ENCODE results near the gene ZNF407.

Gene ZNF407

GRCh38 chr18:75016025-75016717 is 418.5 kb downstream of the ZNF407 start:
- POLR2A ChIA-PET, result no interaction called here
- CTCF ChIA-PET, result interaction anchor here (0.6 kb wide), 1 partner anchor 325 kb away, joined by 3 read pairs; no protein-coding TSS in a partner anchor
- no peak for DNase-seq (ENCODE audit: extremely low spot score)
- no peak for TF ChIP-seq ELF4 (IDR thresholded peaks at IDR 0.05)
- no peak for TF ChIP-seq FOXA1 (IDR thresholded peaks at IDR 0.05)
- no peak for TF ChIP-seq ARNT (IDR thresholded peaks at IDR 0.05)
- TF ChIP-seq TARDBP (IDR thresholded peaks at IDR 0.05), result no peak
- no peak for TF ChIP-seq NFRKB (IDR thresholded peaks at IDR 0.05)
- no peak for TF ChIP-seq FOXM1 (IDR thresholded peaks at IDR 0.05; ENCODE audit: borderline replicate concordance)
- TF ChIP-seq L3MBTL2 (conservative IDR thresholded peaks at IDR 0.05), result no peak
- TF ChIP-seq SUZ12 (IDR thresholded peaks at IDR 0.05), result no peak
- no peak for TF ChIP-seq FOXK2 (IDR thresholded peaks at IDR 0.05)

GRCh38 chr18:75023473-75023872 is 425.8 kb downstream of the ZNF407 start:
- DNase-seq (ENCODE audit: extremely low spot score), result no peak
- CTCF ChIA-PET, result no interaction called here
- POLR2A ChIA-PET, result no interaction called here
- TF ChIP-seq FOXK2 (IDR thresholded peaks at IDR 0.05) (no peak), SP1 (IDR thresholded peaks at IDR 0.05) (no peak)

- no peak for DNase-seq (ENCODE audit: extremely low spot score)
- CTCF ChIA-PET, result no interaction called here
- no peak for TF ChIP-seq PKNOX1 (IDR thresholded peaks at IDR 0.05)
- TF ChIP-seq FOXK2 (IDR thresholded peaks at IDR 0.05), result no peak
- POLR2A ChIA-PET, result no interaction called here
Observed at GRCh38 chr18:75024871-75025270, 427.2 kb downstream of the ZNF407 start.

GRCh38 chr18:75025573-75025972 is 427.9 kb downstream of the ZNF407 start:
- DNase-seq (ENCODE audit: extremely low spot score), result no peak
- TF ChIP-seq ARNT (IDR thresholded peaks at IDR 0.05), result no peak
- TF ChIP-seq PKNOX1 (IDR thresholded peaks at IDR 0.05), result no peak
- TF ChIP-seq FOXA1 (IDR thresholded peaks at IDR 0.05), result no peak
- TF ChIP-seq HDGF (IDR thresholded peaks at IDR 0.05; ENCODE audit: borderline replicate concordance), result no peak
- TF ChIP-seq FOXK2 (IDR thresholded peaks at IDR 0.05), result no peak
- TF ChIP-seq SUZ12 (IDR thresholded peaks at IDR 0.05), result no peak
- no peak for TF ChIP-seq FOXM1 (IDR thresholded peaks at IDR 0.05; ENCODE audit: borderline replicate concordance)
- no peak for TF ChIP-seq NFRKB (IDR thresholded peaks at IDR 0.05)
- TF ChIP-seq ZNF384 (IDR thresholded peaks at IDR 0.05), result no peak
- no peak for TF ChIP-seq SP1 (IDR thresholded peaks at IDR 0.05)
- no peak for TF ChIP-seq L3MBTL2 (conservative IDR thresholded peaks at IDR 0.05)
- TF ChIP-seq LEF1 (IDR thresholded peaks at IDR 0.05; ENCODE audit: borderline replicate concordance), result no peak
- no peak for TF ChIP-seq ELF4 (IDR thresholded peaks at IDR 0.05)
- no peak for TF ChIP-seq TARDBP (IDR thresholded peaks at IDR 0.05)
- TF ChIP-seq BHLHE40 (IDR thresholded peaks at IDR 0.05; ENCODE audit: borderline replicate concordance), result no peak
- POLR2A ChIA-PET, result no interaction called here
- CTCF ChIA-PET, result no interaction called here

GRCh38 chr18:75029481-75029880 is 431.8 kb downstream of the ZNF407 start:
- CTCF ChIA-PET, result no interaction called here
- TF ChIP-seq FOXA1 (IDR thresholded peaks at IDR 0.05) (no peak), SP1 (IDR thresholded peaks at IDR 0.05) (no peak), FOXK2 (IDR thresholded peaks at IDR 0.05) (no peak), PKNOX1 (IDR thresholded peaks at IDR 0.05) (no peak), LEF1 (IDR thresholded peaks at IDR 0.05; ENCODE audit: borderline replicate concordance) (no peak), SUZ12 (IDR thresholded peaks at IDR 0.05) (no peak), FOXM1 (IDR thresholded peaks at IDR 0.05; ENCODE audit: borderline replicate concordance) (no peak), CTBP1 (IDR thresholded peaks at IDR 0.05; ENCODE audit: borderline replicate concordance) (no peak), BHLHE40 (IDR thresholded peaks at IDR 0.05; ENCODE audit: borderline replicate concordance) (no peak), TARDBP (IDR thresholded peaks at IDR 0.05) (no peak)
- DNase-seq (ENCODE audit: extremely low spot score), result no peak

GRCh38 chr18:75031717-75032317 is 434.1 kb downstream of the ZNF407 start:
- ChIA-PET POLR2A (no interaction called here), CTCF (no interaction called here)
- TF ChIP-seq HDGF (IDR thresholded peaks at IDR 0.05; ENCODE audit: borderline replicate concordance), result no peak
- no peak for TF ChIP-seq LEF1 (IDR thresholded peaks at IDR 0.05; ENCODE audit: borderline replicate concordance)
- TF ChIP-seq FOXA1 (IDR thresholded peaks at IDR 0.05), result no peak
- TF ChIP-seq ZNF384 (IDR thresholded peaks at IDR 0.05), result no peak
- TF ChIP-seq ELF4 (IDR thresholded peaks at IDR 0.05), result no peak
- no peak for TF ChIP-seq SP1 (IDR thresholded peaks at IDR 0.05)
- TF ChIP-seq ARNT (IDR thresholded peaks at IDR 0.05), result no peak
- no peak for TF ChIP-seq NFRKB (IDR thresholded peaks at IDR 0.05)
- no peak for TF ChIP-seq L3MBTL2 (conservative IDR thresholded peaks at IDR 0.05)
- TF ChIP-seq FOXK2 (IDR thresholded peaks at IDR 0.05), result no peak
- no peak for TF ChIP-seq FOXM1 (IDR thresholded peaks at IDR 0.05; ENCODE audit: borderline replicate concordance)
- no peak for TF ChIP-seq TARDBP (IDR thresholded peaks at IDR 0.05)
- no peak for TF ChIP-seq BHLHE40 (IDR thresholded peaks at IDR 0.05; ENCODE audit: borderline replicate concordance)
- DNase-seq (ENCODE audit: extremely low spot score), result no peak

More at GRCh38 chr18:75029481-75029880, 431.8 kb downstream of the ZNF407 start:
- POLR2A ChIA-PET, result no interaction called here
